Stimulated activated CD8-positive, alpha-beta memory T cell treated with anti-CD3 and anti-CD28 coated beads, Interleukin-2, amount 100 ng/mL, for 48 hours (primary cell): ENCODE results near the gene TBC1D8.

Experiments used
- DNase-seq, 2 donors: peaks; one replicate each; pipeline ENCODE4 v3.0.0-alpha.2; 2020; ENCODE audit warnings: low read depth in 2 of 2

The TBC1D8 gene

GRCh38 chr2:100999995-101000394, 151.2 kb downstream of the TBC1D8 start:
- no peak for DNase-seq

GRCh38 chr2:100998235-100998573, 153.0 kb downstream of the TBC1D8 start:
- DNase-seq = no peak

GRCh38 chr2:100997509-100998234, 153.5 kb downstream of the TBC1D8 start:
- DNase-seq = no peak

- DNase-seq = no peak
Measured at GRCh38 chr2:100995309-100996075, 155.7 kb downstream of the TBC1D8 start.

- DNase-seq = no peak
Measured at GRCh38 chr2:100993294-100993693, 157.9 kb downstream of the TBC1D8 start.

GRCh38 chr2:100992262-100992661, 158.9 kb downstream of the TBC1D8 start:
- DNase-seq = no peak

- no peak for DNase-seq
Measured at GRCh38 chr2:100991404-100991773, 159.8 kb downstream of the TBC1D8 start.

GRCh38 chr2:100990650-100991403, 160.4 kb downstream of the TBC1D8 start:
- no peak for DNase-seq

- no peak for DNase-seq
Measured at GRCh38 chr2:100990166-100990565, 161.0 kb downstream of the TBC1D8 start.

GRCh38 chr2:100989666-100990065, 161.5 kb downstream of the TBC1D8 start:
- no peak for DNase-seq

GRCh38 chr2:100988630-100989417, 162.4 kb downstream of the TBC1D8 start:
- DNase-seq = no peak

GRCh38 chr2:100987974-100988373, 163.2 kb downstream of the TBC1D8 start:
- DNase-seq = no peak

GRCh38 chr2:100987536-100987935, 163.6 kb downstream of the TBC1D8 start:
- DNase-seq = no peak

GRCh38 chr2:100986157-100986556, 165.0 kb downstream of the TBC1D8 start:
- no peak for DNase-seq

GRCh38 chr2:100984892-100985307, 166.3 kb downstream of the TBC1D8 start:
- peak; percentile 50 to 63 for DNase-seq

GRCh38 chr2:100983684-100984310, 167.4 kb downstream of the TBC1D8 start:
- no peak for DNase-seq

- DNase-seq = no peak
Measured at GRCh38 chr2:100983201-100983600, 168.0 kb downstream of the TBC1D8 start.

- DNase-seq = no peak
Measured at GRCh38 chr2:100982431-100982861, 168.7 kb downstream of the TBC1D8 start.

GRCh38 chr2:100981011-100981410, 170.2 kb downstream of the TBC1D8 start:
- no peak for DNase-seq

- DNase-seq = no peak
Measured at GRCh38 chr2:100980046-100980445, 171.1 kb downstream of the TBC1D8 start.

GRCh38 chr2:100978582-100979191, 172.5 kb downstream of the TBC1D8 start:
- DNase-seq = no peak
